Measurements from ENCODE around the gene ITGAX.
A peak's percentile ranks its signal among the peaks of the same experiment; 100 is the strongest.

The ITGAX gene

GRCh38 chr16:31367853-31368252 lies 12.9 kb downstream of the ITGAX start:
- no peaks in the 10 kb centered on the region for H3K9me3 Mint-ChIP-seq
- peaks cover 2% of the 10 kb centered on the region for H3K36me3 Mint-ChIP-seq (ENCODE audit: insufficient read depth)
- peaks cover 35% of the 10 kb centered on the region for H3K4me1 Mint-ChIP-seq
- no peak overlapping the region for H3K4me3 Mint-ChIP-seq
- no peak for ATAC-seq (replicated peaks; ENCODE audit: extremely low read depth, poor library complexity, severe bottlenecking)
- no peaks in the 10 kb centered on the region for H3K27me3 Mint-ChIP-seq
- H3K27ac Mint-ChIP-seq (ENCODE audit: low read depth): no peak overlapping the region
- DNase-seq (ENCODE audit: low spot score in 2 of 2): no peak

GRCh38 chr16:31371008-31371407 lies 16.0 kb downstream of the ITGAX start:
- Mint-ChIP-seq H3K27me3 (no peaks in the 10 kb centered on the region), H3K9me3 (peaks cover 4% of the 10 kb centered on the region), H3K27ac (ENCODE audit: low read depth) (no peak overlapping the region), H3K36me3 (ENCODE audit: insufficient read depth) (no peaks in the 10 kb centered on the region), H3K4me3 (no peak overlapping the region), H3K4me1 (peaks cover 17% of the 10 kb centered on the region)
- DNase-seq (ENCODE audit: low spot score in 2 of 2): no peak
- no peak for ATAC-seq (replicated peaks; ENCODE audit: extremely low read depth, poor library complexity, severe bottlenecking)

- Mint-ChIP-seq H3K4me1 (peaks cover 13% of the 10 kb centered on the region), H3K9me3 (peaks cover 4% of the 10 kb centered on the region), H3K27ac (ENCODE audit: low read depth) (no peak overlapping the region), H3K27me3 (no peaks in the 10 kb centered on the region), H3K4me3 (no peak overlapping the region), H3K36me3 (ENCODE audit: insufficient read depth) (no peaks in the 10 kb centered on the region)
- ATAC-seq (replicated peaks; ENCODE audit: extremely low read depth, poor library complexity, severe bottlenecking) (no peak), DNase-seq (ENCODE audit: low spot score in 2 of 2) (no peak)
These were observed 16.9 kb downstream of the ITGAX start for GRCh38 chr16:31371619-31372484.

DNA sequence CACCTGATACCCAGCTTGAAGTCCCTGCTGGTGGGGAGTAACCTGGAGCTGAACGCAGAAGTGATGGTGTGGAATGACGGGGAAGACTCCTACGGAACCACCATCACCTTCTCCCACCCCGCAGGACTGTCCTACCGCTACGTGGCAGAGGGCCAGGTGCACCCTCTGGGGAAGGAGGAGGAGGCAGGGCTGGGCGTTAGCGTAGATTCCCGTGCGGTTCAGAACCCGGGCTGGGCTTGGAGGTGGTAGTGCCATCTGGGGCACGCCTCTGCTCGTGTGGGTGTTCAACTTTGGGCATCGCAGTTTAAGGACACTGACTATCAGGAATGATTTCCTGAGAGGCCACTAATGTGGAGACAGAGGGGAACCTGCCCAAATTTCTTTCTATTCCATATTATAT lies 18.3 kb downstream of the ITGAX start:
- no peaks in the 10 kb centered on the region for H3K27me3 Mint-ChIP-seq
- no peak overlapping the region for H3K27ac Mint-ChIP-seq (ENCODE audit: low read depth)
- H3K9me3 Mint-ChIP-seq: peaks cover 4% of the 10 kb centered on the region
- H3K4me1 Mint-ChIP-seq: peaks cover 16% of the 10 kb centered on the region
- peaks cover 1% of the 10 kb centered on the region for H3K36me3 Mint-ChIP-seq (ENCODE audit: insufficient read depth)
- ATAC-seq (replicated peaks; ENCODE audit: extremely low read depth, poor library complexity, severe bottlenecking): no peak
- DNase-seq (ENCODE audit: low spot score in 2 of 2): no peak
- no peak overlapping the region for H3K4me3 Mint-ChIP-seq

- Mint-ChIP-seq H3K27ac (ENCODE audit: low read depth) (no peak overlapping the region), H3K4me1 (peaks cover 16% of the 10 kb centered on the region), H3K4me3 (no peak overlapping the region), H3K36me3 (ENCODE audit: insufficient read depth) (peaks cover 3% of the 10 kb centered on the region), H3K9me3 (peaks cover 4% of the 10 kb centered on the region), H3K27me3 (no peaks in the 10 kb centered on the region)
- no peak for DNase-seq (ENCODE audit: low spot score in 2 of 2)
- ATAC-seq (replicated peaks; ENCODE audit: extremely low read depth, poor library complexity, severe bottlenecking): no peak
These were observed 20.3 kb downstream of the ITGAX start for GRCh38 chr16:31375231-31375630.

- Mint-ChIP-seq H3K36me3 (ENCODE audit: insufficient read depth) (peaks cover 3% of the 10 kb centered on the region), H3K27ac (ENCODE audit: low read depth) (no peak overlapping the region), H3K9me3 (peaks cover 4% of the 10 kb centered on the region), H3K4me1 (peaks cover 16% of the 10 kb centered on the region), H3K4me3 (no peak overlapping the region), H3K27me3 (no peaks in the 10 kb centered on the region)
- DNase-seq (ENCODE audit: low spot score in 2 of 2) (no peak), ATAC-seq (replicated peaks; ENCODE audit: extremely low read depth, poor library complexity, severe bottlenecking) (no peak)
These were observed 21.7 kb downstream of the ITGAX start for GRCh38 chr16:31376705-31377104.

DNA sequence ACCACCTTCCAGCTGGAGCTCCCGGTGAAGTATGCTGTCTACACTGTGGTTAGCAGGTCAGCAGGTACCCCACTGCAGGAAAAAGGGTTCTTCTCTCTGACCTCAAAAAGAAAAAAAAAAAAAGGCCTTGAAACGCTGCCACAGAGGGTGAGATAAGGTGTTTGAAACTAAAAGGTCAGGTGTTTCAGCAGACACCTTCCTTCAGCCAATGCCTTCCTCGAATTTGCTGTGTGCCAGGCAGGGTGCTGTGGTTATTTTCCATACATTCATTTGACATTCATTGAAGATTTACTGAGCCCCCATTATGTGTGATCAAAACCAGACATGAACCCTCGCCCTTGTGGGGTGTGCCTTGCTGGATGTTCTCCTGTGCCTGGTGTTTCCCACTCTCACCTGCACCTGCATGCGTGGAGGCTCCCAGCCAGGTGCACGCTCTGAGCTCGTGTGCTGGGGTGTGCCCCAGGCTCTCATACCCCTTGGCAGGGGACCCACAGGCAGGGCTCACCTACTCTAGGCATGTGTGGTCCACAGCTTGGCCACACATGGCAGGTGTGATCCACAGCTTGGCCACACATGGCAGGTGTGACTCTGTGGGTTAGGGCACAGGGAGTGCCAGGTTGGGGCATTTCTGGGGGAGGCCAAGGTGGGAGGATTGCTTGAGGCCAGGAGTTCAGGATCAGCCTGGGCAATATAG lies 22.4 kb downstream of the ITGAX start:
- Mint-ChIP-seq H3K4me3 (peak overlapping the region; percentile 23), H3K36me3 (ENCODE audit: insufficient read depth) (peaks cover 3% of the 10 kb centered on the region), H3K9me3 (peaks cover 4% of the 10 kb centered on the region), H3K27me3 (no peaks in the 10 kb centered on the region), H3K27ac (ENCODE audit: low read depth) (no peak overlapping the region), H3K4me1 (peaks cover 18% of the 10 kb centered on the region)
- ATAC-seq (replicated peaks; ENCODE audit: extremely low read depth, poor library complexity, severe bottlenecking): peak; percentile 62
- DNase-seq (ENCODE audit: low spot score in 2 of 2): no peak

- Mint-ChIP-seq H3K4me3 (no peak overlapping the region), H3K27me3 (no peaks in the 10 kb centered on the region), H3K36me3 (ENCODE audit: insufficient read depth) (peaks cover 3% of the 10 kb centered on the region), H3K27ac (ENCODE audit: low read depth) (no peak overlapping the region), H3K4me1 (peaks cover 24% of the 10 kb centered on the region), H3K9me3 (peaks cover 3% of the 10 kb centered on the region)
- no peak for DNase-seq (ENCODE audit: low spot score in 2 of 2)
- no peak for ATAC-seq (replicated peaks; ENCODE audit: extremely low read depth, poor library complexity, severe bottlenecking)
These were observed 25.2 kb downstream of the ITGAX start for GRCh38 chr16:31380201-31380600.

GRCh38 chr16:31382485-31383161 lies 27.6 kb downstream of the ITGAX start:
- no peaks in the 10 kb centered on the region for H3K27me3 Mint-ChIP-seq
- H3K27ac Mint-ChIP-seq (ENCODE audit: low read depth): no peak overlapping the region
- H3K36me3 Mint-ChIP-seq (ENCODE audit: insufficient read depth): peaks cover 2% of the 10 kb centered on the region
- peaks cover 20% of the 10 kb centered on the region for H3K4me1 Mint-ChIP-seq
- ATAC-seq (replicated peaks; ENCODE audit: extremely low read depth, poor library complexity, severe bottlenecking) (peak; percentile 59), DNase-seq (ENCODE audit: low spot score in 2 of 2) (peak; percentile 57 to 60)
- H3K9me3 Mint-ChIP-seq: no peaks in the 10 kb centered on the region
- H3K4me3 Mint-ChIP-seq: no peak overlapping the region

DNA sequence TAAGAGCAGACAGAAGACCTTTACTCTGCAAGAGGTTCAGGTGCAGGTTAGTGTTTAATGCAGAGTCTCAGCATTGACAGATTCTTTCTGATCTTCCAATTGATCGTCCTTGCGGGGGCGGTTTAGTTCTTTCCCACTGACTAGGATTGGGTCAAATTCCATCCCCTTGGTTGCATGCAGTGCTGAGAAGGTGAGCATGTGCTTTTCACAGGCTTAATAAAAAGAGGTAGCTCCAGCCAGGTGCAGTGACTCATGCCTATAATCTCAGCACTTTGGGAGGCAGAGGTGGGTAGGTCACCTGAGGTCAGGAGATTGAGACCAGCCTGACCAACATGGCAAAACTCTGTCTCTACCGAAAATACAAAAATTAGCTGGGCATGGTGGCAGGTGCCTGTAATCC lies 30.7 kb downstream of the ITGAX start:
- DNase-seq (ENCODE audit: low spot score in 2 of 2): no peak
- Mint-ChIP-seq H3K4me3 (no peak overlapping the region), H3K36me3 (ENCODE audit: insufficient read depth) (no peaks in the 10 kb centered on the region), H3K27ac (ENCODE audit: low read depth) (no peak overlapping the region), H3K4me1 (peaks cover 16% of the 10 kb centered on the region), H3K9me3 (no peaks in the 10 kb centered on the region), H3K27me3 (no peaks in the 10 kb centered on the region)
- ATAC-seq (replicated peaks; ENCODE audit: extremely low read depth, poor library complexity, severe bottlenecking): no peak

- Mint-ChIP-seq H3K36me3 (ENCODE audit: insufficient read depth) (no peaks in the 10 kb centered on the region), H3K9me3 (no peaks in the 10 kb centered on the region), H3K4me1 (peaks cover 16% of the 10 kb centered on the region), H3K27ac (ENCODE audit: low read depth) (no peak overlapping the region), H3K27me3 (no peaks in the 10 kb centered on the region), H3K4me3 (no peak overlapping the region)
- DNase-seq (ENCODE audit: low spot score in 2 of 2): peak in 1 of 2 donors; percentile 17
- ATAC-seq (replicated peaks; ENCODE audit: extremely low read depth, poor library complexity, severe bottlenecking): peak; percentile 62
These were observed 31.4 kb downstream of the ITGAX start for GRCh38 chr16:31386157-31386984.

DNA sequence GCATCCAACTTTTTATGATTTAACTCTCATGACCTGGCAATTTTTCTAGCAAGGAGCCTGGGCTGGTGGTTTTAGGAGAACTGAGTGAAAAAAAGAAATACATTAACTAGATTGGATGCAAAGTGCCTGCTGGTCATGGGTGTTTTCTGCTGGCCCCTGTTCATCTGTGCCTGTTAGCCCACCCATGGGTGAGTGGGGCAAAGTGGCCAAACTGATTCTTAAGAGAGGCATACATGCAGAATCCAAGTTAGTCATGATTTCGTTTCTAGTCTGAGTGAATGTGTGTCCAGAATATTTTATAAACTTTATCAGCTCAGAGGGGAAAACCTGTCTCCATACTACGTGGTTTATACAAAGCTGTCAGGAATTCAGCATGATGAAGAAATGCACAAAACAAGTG lies 33.6 kb downstream of the ITGAX start:
- peaks cover 9% of the 10 kb centered on the region for H3K4me1 Mint-ChIP-seq
- H3K27me3 Mint-ChIP-seq: no peaks in the 10 kb centered on the region
- no peaks in the 10 kb centered on the region for H3K9me3 Mint-ChIP-seq
- H3K27ac Mint-ChIP-seq (ENCODE audit: low read depth): no peak overlapping the region
- ATAC-seq (replicated peaks; ENCODE audit: extremely low read depth, poor library complexity, severe bottlenecking) (no peak), DNase-seq (ENCODE audit: low spot score in 2 of 2) (no peak)
- no peaks in the 10 kb centered on the region for H3K36me3 Mint-ChIP-seq (ENCODE audit: insufficient read depth)
- H3K4me3 Mint-ChIP-seq: no peak overlapping the region

Data from central memory CD8-positive, alpha-beta T cell (primary cell).